Testis (tissue), 2 donors: Measurements from ENCODE around the gene MUC5AC.

Source experiments
- POLR2A ChIP-seq: fragments of 450-650 bp; IDR thresholded peaks from one replicate; pipeline ENCODE4 v1.6.1; 2017; ENCODE audit warnings: antibody characterized with exemption, mild to moderate bottlenecking, moderate library complexity
- TF ChIP-seq, protein P1 (sequence below), 3 experiments: fragments of 450-650 bp in 2 of 3; fragments of 200-600 bp in 1 of 3; sonication (generic) in 1 of 3; IDR thresholded peaks; one replicate each; pipeline ENCODE4 v1.5.1; 2016 to 2019; ENCODE audit warnings: antibody characterized with exemption in 3 of 3, mild to moderate bottlenecking in 2 of 3, moderate library complexity in 1 of 3

DNA sequence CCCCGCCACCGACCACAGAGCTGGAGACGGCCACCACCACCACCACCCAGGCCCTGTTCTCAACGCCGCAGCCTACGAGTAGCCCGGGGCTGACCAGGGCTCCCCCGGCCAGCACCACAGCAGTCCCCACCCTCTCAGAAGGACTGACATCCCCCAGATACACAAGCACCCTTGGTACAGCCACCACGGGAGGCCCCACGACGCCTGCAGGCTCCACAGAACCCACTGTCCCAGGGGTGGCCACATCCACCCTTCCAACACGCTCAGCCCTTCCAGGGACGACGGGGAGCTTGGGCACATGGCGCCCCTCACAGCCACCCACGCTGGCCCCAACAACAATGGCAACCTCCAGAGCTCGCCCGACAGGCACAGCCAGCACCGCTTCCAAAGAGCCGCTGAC is 84.0 kb downstream of the MUC5AC start:
- TF ChIP-seq, protein P1, sequence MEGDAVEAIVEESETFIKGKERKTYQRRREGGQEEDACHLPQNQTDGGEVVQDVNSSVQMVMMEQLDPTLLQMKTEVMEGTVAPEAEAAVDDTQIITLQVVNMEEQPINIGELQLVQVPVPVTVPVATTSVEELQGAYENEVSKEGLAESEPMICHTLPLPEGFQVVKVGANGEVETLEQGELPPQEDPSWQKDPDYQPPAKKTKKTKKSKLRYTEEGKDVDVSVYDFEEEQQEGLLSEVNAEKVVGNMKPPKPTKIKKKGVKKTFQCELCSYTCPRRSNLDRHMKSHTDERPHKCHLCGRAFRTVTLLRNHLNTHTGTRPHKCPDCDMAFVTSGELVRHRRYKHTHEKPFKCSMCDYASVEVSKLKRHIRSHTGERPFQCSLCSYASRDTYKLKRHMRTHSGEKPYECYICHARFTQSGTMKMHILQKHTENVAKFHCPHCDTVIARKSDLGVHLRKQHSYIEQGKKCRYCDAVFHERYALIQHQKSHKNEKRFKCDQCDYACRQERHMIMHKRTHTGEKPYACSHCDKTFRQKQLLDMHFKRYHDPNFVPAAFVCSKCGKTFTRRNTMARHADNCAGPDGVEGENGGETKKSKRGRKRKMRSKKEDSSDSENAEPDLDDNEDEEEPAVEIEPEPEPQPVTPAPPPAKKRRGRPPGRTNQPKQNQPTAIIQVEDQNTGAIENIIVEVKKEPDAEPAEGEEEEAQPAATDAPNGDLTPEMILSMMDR (IDR thresholded peaks at IDR 0.05) = no peak
- TF ChIP-seq POLR2A = no peak
